Trophoblast cell (in vitro differentiated cells and primary cell): ENCODE results near the gene CEP250.

Experiments
- DNase-seq, 2 donors: peaks; one replicate each; pipeline ENCODE4 v3.0.0-alpha.2; 2016
- H2AFZ ChIP-seq: 2 replicates; pipeline ENCODE4 v1.6.1; 2013; ENCODE audit warnings: low read length, moderate library complexity, mild to moderate bottlenecking; ENCODE audit not compliant: insufficient read depth, poor library complexity
- H2AK5ac ChIP-seq: 2 replicates; pipeline ENCODE4 v1.6.1; 2013; ENCODE audit warnings: mild to moderate bottlenecking, low read length
- H2BK120ac ChIP-seq: 2 replicates; pipeline ENCODE4 v1.6.1; 2013; ENCODE audit warnings: low read length, mild to moderate bottlenecking, moderate library complexity; ENCODE audit not compliant: insufficient read depth, poor library complexity
- H2BK12ac ChIP-seq: 2 replicates; pipeline ENCODE4 v1.6.1; 2013; ENCODE audit warnings: mild to moderate bottlenecking, low read length, moderate library complexity
- H2BK5ac ChIP-seq: 2 replicates; pipeline ENCODE4 v1.6.1; 2013; ENCODE audit warnings: low read length, low read depth, moderate library complexity, mild to moderate bottlenecking; ENCODE audit not compliant: poor library complexity
- H3K14ac ChIP-seq: 2 replicates; pipeline ENCODE4 v1.6.1; 2013; ENCODE audit warnings: mild to moderate bottlenecking, low read length
- H3K18ac ChIP-seq: 2 replicates; pipeline ENCODE4 v1.6.1; 2013; ENCODE audit warnings: mild to moderate bottlenecking, low read length
- H3K23ac ChIP-seq: 2 replicates; pipeline ENCODE4 v1.6.1; 2013; ENCODE audit warnings: low read length
- H3K27ac ChIP-seq: 2 replicates; pipeline ENCODE4 v1.5.1; 2013; ENCODE audit warnings: low read depth, mild to moderate bottlenecking, inconsistent platforms, low read length, moderate library complexity
- H3K27me3 ChIP-seq: 2 replicates; pipeline ENCODE4 v1.6.1; 2013; ENCODE audit warnings: inconsistent platforms, mild to moderate bottlenecking, low read length, moderate library complexity; ENCODE audit not compliant: insufficient read depth
- H3K36me3 ChIP-seq, 2 experiments: 1 replicate in 1 of 2; 2 replicates in 1 of 2; pipeline ENCODE4 v1.6.1; 2013; ENCODE audit warnings: low read length in 2 of 2, mild to moderate bottlenecking in 2 of 2, moderate library complexity in 1 of 2; ENCODE audit not compliant: insufficient read depth in 2 of 2, control insufficient read depth in 1 of 2
- H3K4ac ChIP-seq: 2 replicates; pipeline ENCODE4 v1.6.1; 2013; ENCODE audit warnings: low read depth, mild to moderate bottlenecking, low read length, moderate library complexity
- H3K4me1 ChIP-seq, 2 experiments: 1 replicate in 1 of 2; 2 replicates in 1 of 2; pipeline ENCODE4 v1.6.1; 2013; ENCODE audit warnings: low read length in 2 of 2, mild to moderate bottlenecking in 2 of 2, moderate library complexity in 1 of 2; ENCODE audit not compliant: insufficient read depth in 2 of 2, control insufficient read depth in 1 of 2
- H3K4me2 ChIP-seq: 2 replicates; pipeline ENCODE4 v1.6.1; 2013; ENCODE audit warnings: inconsistent platforms, mild to moderate bottlenecking, low read length, moderate library complexity
- H3K4me3 ChIP-seq: 2 replicates; pipeline ENCODE4 v1.5.1; 2013; ENCODE audit warnings: mild to moderate bottlenecking, low read depth, low read length, inconsistent platforms
- H3K79me1 ChIP-seq: one replicate; pipeline ENCODE4 v1.6.1; 2013; ENCODE audit warnings: low read length
- H3K79me2 ChIP-seq: 2 replicates; pipeline ENCODE4 v1.6.1; 2013; ENCODE audit warnings: low read length, mild to moderate bottlenecking; ENCODE audit not compliant: control insufficient read depth, insufficient read depth, poor library complexity
- H3K9ac ChIP-seq: 2 replicates; pipeline ENCODE4 v1.6.1; 2013; ENCODE audit warnings: mild to moderate bottlenecking, low read length
- H3K9me3 ChIP-seq: 2 replicates; pipeline ENCODE4 v1.6.1; 2013; ENCODE audit warnings: low read depth, mild to moderate bottlenecking, control low read depth, inconsistent platforms, low read length; ENCODE audit not compliant: insufficient read depth
- H4K12ac ChIP-seq: 2 replicates; pipeline ENCODE4 v1.6.1; 2013; ENCODE audit warnings: low read depth, mild to moderate bottlenecking, low read length, moderate library complexity
- H4K8ac ChIP-seq: 2 replicates; pipeline ENCODE4 v1.6.1; 2013; ENCODE audit warnings: low read depth, mild to moderate bottlenecking, low read length, moderate library complexity
- H4K91ac ChIP-seq: one replicate; pipeline ENCODE4 v1.6.1; 2013; ENCODE audit warnings: low read depth, mild to moderate bottlenecking, low read length, moderate library complexity
- WGBS: extraction: QIAGEN DNeasy Blood & Tissue Kit; methylation state at CpG from one replicate; pipeline ENCODE4 v1.1.7; 2013; ENCODE audit warnings: missing lambda C conversion rate; ENCODE audit not compliant: insufficient read length, insufficient coverage; ENCODE audit errors: extremely low coverage; 5-methylcytosine and 5-hydroxymethylcytosine counted together

The CEP250 gene

DNA sequence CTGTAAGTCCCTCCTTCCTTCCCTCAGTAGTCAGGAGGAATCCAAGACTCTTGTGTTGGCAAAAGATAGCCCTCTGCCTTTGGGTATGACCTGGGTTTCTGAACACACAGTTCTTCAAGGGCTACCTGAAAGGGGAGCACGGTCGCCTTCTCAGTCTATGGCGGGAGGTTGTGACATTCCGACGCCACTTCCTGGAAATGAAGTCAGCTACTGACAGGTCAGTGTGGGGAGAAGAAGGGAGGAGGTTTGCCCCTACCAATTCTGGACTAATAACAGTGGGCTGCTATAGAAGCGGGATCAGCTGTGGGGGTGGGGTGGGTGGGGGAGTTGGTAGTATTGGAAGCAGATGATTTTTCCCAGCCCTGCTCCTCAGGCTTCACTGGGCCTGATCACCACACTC, 11.5 kb downstream of the CEP250 start:
- Histone ChIP-seq H3K27me3 (no peaks in the 10 kb centered on the region), H2BK120ac (peak overlapping the region; percentile 34), H3K4me2 (no peak overlapping the region), H3K4me3 (no peak overlapping the region), H3K9ac (no peak overlapping the region), H3K79me1 (peaks cover 1% of the 10 kb centered on the region), H2AK5ac (peak overlapping the region; percentile 57), H2AFZ (no peak overlapping the region), H3K9me3 (no peaks in the 10 kb centered on the region), H2BK12ac (peak overlapping the region; percentile 93), H2BK5ac (peak overlapping the region; percentile 78), H3K27ac (peak overlapping the region; percentile 84), H4K8ac (no peak overlapping the region), H3K23ac (no peak overlapping the region), H3K79me2 (no peaks in the 10 kb centered on the region), H3K18ac (peak overlapping the region; percentile 83), H4K91ac (peak overlapping the region; percentile 61), H3K36me3 (peaks cover 13 to 16% of the 10 kb centered on the region in 2 experiments), H3K4ac (peak overlapping the region; percentile 1), H3K14ac (peak overlapping the region; percentile 3), H4K12ac (no peak overlapping the region), H3K4me1 (peaks cover 14 to 15% of the 10 kb centered on the region in 2 experiments)
- DNase-seq = no peak
- WGBS = no CpG with 5 or more reads among the region's 6 CpGs

DNA sequence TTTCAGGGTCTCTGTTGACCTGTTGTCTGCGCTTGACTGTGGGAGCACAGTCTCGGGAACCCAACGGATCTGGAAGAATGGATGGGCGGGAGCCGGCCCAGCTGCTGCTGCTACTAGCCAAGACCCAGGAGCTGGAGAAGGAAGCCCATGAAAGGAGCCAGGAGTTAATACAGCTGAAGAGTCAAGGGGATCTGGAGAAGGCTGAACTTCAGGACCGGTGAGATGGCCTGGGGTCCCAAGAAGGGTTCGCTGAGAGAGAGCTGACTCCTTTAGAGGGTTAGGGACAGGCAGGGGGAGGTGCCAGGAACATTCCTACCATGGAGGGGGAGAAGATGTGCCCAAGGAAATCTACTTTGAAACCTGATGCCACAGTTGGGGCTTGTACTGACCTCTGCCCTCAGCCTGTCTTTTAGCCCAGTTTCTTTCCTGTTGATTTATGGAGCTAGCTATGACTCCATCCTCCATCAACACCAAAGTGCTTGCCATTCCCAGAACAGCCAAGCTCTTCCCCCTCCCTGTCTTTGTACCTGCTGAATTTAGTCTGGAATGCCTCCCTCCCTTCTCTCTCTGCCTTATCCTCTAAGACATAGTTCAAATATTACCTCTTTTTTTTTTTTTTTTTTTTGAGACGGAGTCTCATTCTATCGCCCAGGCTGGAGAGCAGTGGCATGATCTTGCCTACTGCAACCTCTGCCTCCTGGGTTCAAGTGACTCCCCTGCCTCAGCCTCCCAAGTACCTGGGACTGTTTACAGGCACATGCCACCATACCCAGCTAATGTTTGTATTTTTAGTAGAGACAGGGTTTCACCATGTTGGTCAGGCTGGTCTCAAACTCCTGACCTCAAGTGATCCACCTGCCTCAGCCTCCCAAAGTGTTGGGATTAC, 12.2 kb downstream of the CEP250 start:
- no peak for DNase-seq
- peak overlapping the region; percentile 93 for H2BK12ac ChIP-seq
- no peaks in the 10 kb centered on the region for H3K27me3 ChIP-seq
- no CpG with 5 or more reads among the region's 9 CpGs for WGBS
- peak overlapping the region; percentile 3 for H3K14ac ChIP-seq
- H3K4me2 ChIP-seq = peak overlapping the region; percentile 34
- H3K4ac ChIP-seq = peak overlapping the region; percentile 1
- peaks cover 1% of the 10 kb centered on the region for H3K79me1 ChIP-seq
- peak overlapping the region; percentile 36 for H4K91ac ChIP-seq
- no peaks in the 10 kb centered on the region for H3K9me3 ChIP-seq
- H3K27ac ChIP-seq = peak overlapping the region; percentile 84
- peak overlapping the region; percentile 36 for H2BK120ac ChIP-seq
- H3K79me2 ChIP-seq = no peaks in the 10 kb centered on the region
- H3K18ac ChIP-seq = peak overlapping the region; percentile 19
- H2AFZ ChIP-seq = no peak overlapping the region
- no peak overlapping the region for H3K4me3 ChIP-seq
- no peak overlapping the region for H3K9ac ChIP-seq
- H4K12ac ChIP-seq = no peak overlapping the region
- peaks cover 14 to 15% of the 10 kb centered on the region in 2 experiments for H3K4me1 ChIP-seq
- no peak overlapping the region for H3K23ac ChIP-seq
- peak overlapping the region; percentile 76 for H2AK5ac ChIP-seq
- H2BK5ac ChIP-seq = peak overlapping the region; percentile 78
- H4K8ac ChIP-seq = no peak overlapping the region
- H3K36me3 ChIP-seq = peaks cover 12 to 18% of the 10 kb centered on the region in 2 experiments

DNA sequence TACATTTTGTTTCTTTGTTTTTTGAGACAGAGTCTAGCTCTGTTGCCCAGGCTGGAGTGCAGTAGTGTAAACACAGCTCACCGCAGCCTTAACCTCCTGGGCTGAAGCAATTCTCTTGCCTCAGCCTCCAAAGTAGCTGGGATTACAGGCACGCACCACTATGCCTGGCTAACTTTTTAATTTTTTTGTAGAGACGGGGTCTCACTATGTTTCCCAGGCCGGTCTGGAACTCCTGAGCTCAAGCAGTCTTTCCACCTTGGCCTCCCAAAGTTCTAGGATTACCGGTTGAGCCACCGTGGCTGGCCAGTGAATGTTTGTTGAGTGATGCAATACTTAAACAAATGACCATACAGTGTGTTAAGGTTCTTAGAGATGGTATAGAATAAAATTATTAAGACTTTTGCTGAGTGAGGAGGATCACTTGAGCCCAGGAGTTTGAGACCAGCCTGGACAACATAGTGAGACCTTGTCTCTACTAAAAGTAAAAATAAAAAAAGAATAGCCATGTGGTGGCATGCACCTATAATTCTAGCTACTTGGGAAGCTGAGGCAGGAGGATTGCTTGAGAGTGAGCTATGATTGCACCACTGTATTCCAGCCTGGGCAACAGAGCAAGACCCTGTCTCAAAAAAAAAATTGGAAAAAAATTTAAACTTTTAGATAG, 13.4 kb downstream of the CEP250 start:
- Histone ChIP-seq H3K4ac (no peak overlapping the region), H2BK12ac (no peak overlapping the region), H4K91ac (peak overlapping the region; percentile 13), H3K4me2 (no peak overlapping the region), H2BK5ac (peak overlapping the region; percentile 42), H3K27me3 (no peaks in the 10 kb centered on the region), H3K14ac (no peak overlapping the region), H3K79me1 (peaks cover 1% of the 10 kb centered on the region), H4K8ac (no peak overlapping the region), H3K9ac (no peak overlapping the region), H3K36me3 (peaks cover 20 to 28% of the 10 kb centered on the region in 2 experiments), H3K23ac (no peak overlapping the region), H2BK120ac (no peak overlapping the region), H3K9me3 (no peaks in the 10 kb centered on the region), H4K12ac (no peak overlapping the region), H2AK5ac (no peak overlapping the region), H3K4me1 (peaks cover 14 to 15% of the 10 kb centered on the region in 2 experiments), H3K27ac (no peak overlapping the region), H3K4me3 (no peak overlapping the region), H3K79me2 (no peaks in the 10 kb centered on the region), H2AFZ (no peak overlapping the region), H3K18ac (no peak overlapping the region)
- DNase-seq = peak in 1 of 2 donors; percentile 18
- no CpG with 5 or more reads among the region's 6 CpGs for WGBS

DNA sequence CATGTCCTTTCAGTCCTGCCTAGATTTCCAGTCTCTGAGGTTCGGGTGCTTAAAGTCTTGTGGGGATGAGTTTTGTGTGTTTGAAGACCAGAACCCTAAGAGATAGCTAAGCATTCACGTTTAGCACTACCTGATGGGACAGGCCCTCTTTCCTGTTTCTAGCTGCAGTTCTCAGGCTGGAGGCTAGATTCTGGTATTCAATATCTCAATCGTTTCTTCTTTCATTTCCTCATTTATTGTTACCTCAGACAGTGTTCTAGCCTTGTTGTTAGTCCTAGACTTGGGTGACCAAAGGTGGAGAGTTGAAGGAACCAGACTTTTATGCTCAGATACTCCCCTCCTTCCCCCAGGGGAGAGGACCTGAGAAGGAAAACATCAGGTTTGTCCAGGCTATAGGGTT, 16.8 kb downstream of the CEP250 start:
- Histone ChIP-seq H3K27me3 (no peaks in the 10 kb centered on the region), H3K4ac (no peak overlapping the region), H3K14ac (no peak overlapping the region), H3K4me1 (peaks cover 9 to 10% of the 10 kb centered on the region in 2 experiments), H3K18ac (no peak overlapping the region), H3K9me3 (no peaks in the 10 kb centered on the region), H4K8ac (no peak overlapping the region), H3K4me3 (no peak overlapping the region), H3K9ac (no peak overlapping the region), H3K79me1 (peaks cover 1% of the 10 kb centered on the region), H3K36me3 (peaks cover 18 to 35% of the 10 kb centered on the region in 2 experiments), H3K79me2 (no peaks in the 10 kb centered on the region), H2BK120ac (no peak overlapping the region), H3K27ac (no peak overlapping the region), H4K91ac (no peak overlapping the region), H2BK12ac (no peak overlapping the region), H3K4me2 (no peak overlapping the region), H3K23ac (peak overlapping the region; percentile 22), H2BK5ac (no peak overlapping the region), H2AFZ (no peak overlapping the region), H4K12ac (no peak overlapping the region), H2AK5ac (no peak overlapping the region)
- no peak for DNase-seq
- WGBS = no CpG with 5 or more reads among the region's 3 CpGs
